Progenitor cell of endocrine pancreas (in vitro differentiated cells): ENCODE measurements around the gene PTOV1. TPM values are rescaled to one million over a fixed set of nuclear protein-coding genes. Genes with fewer than 3 reads are reported as not detected.

Experiments used
- DNase-seq: peaks from one replicate; pipeline ENCODE4 v3.0.0; 2021; ENCODE audit warnings: low spot score; ENCODE audit not compliant: unreplicated experiment
- H3K27ac Mint-ChIP-seq: 2 replicates; pipeline ENCODE4 v1.8.0; 2021; ENCODE audit warnings: mild to moderate bottlenecking, moderate library complexity, mixed read lengths
- H3K27me3 Mint-ChIP-seq: 2 replicates; pipeline ENCODE4 v1.8.0; 2021; ENCODE audit warnings: mixed read lengths
- H3K36me3 Mint-ChIP-seq: 2 replicates; pipeline ENCODE4 v1.8.0; 2022; ENCODE audit warnings: mixed read lengths; ENCODE audit not compliant: insufficient read depth
- H3K4me1 Mint-ChIP-seq: 2 replicates; pipeline ENCODE4 v1.8.0; 2021; ENCODE audit warnings: low read depth, mixed read lengths
- H3K4me3 Mint-ChIP-seq: 2 replicates; pipeline ENCODE4 v1.8.0; 2021; ENCODE audit warnings: low read depth, mild to moderate bottlenecking, moderate library complexity, mixed read lengths
- H3K9me3 Mint-ChIP-seq: 2 replicates; pipeline ENCODE4 v1.8.0; 2021; ENCODE audit warnings: low read depth, mixed read lengths
- total RNA-seq: library from RNA; stranded (reverse); gene quantifications from 2 replicates; pipeline ENCODE4 v1.2.1, GENCODE V29; 2021
- TF ChIP-seq, protein P1 (sequence below): fragments of 200-600 bp; sonication (generic); IDR thresholded peaks from one replicate; pipeline ENCODE4 v1.5.0; 2021; ENCODE audit warnings: antibody characterized with exemption, mild to moderate bottlenecking; ENCODE audit not compliant: unreplicated experiment

The PTOV1 gene
- total RNA-seq, 1 donor from 2014 or later: 564 TPM

- H3K27me3 Mint-ChIP-seq: peaks cover 42% of the 10 kb centered on the region
- H3K4me3 Mint-ChIP-seq: no peak overlapping the region
- no peaks in the 10 kb centered on the region for H3K36me3 Mint-ChIP-seq
- no peak overlapping the region for H3K27ac Mint-ChIP-seq
- no peaks in the 10 kb centered on the region for H3K9me3 Mint-ChIP-seq
- TF ChIP-seq, protein P1, sequence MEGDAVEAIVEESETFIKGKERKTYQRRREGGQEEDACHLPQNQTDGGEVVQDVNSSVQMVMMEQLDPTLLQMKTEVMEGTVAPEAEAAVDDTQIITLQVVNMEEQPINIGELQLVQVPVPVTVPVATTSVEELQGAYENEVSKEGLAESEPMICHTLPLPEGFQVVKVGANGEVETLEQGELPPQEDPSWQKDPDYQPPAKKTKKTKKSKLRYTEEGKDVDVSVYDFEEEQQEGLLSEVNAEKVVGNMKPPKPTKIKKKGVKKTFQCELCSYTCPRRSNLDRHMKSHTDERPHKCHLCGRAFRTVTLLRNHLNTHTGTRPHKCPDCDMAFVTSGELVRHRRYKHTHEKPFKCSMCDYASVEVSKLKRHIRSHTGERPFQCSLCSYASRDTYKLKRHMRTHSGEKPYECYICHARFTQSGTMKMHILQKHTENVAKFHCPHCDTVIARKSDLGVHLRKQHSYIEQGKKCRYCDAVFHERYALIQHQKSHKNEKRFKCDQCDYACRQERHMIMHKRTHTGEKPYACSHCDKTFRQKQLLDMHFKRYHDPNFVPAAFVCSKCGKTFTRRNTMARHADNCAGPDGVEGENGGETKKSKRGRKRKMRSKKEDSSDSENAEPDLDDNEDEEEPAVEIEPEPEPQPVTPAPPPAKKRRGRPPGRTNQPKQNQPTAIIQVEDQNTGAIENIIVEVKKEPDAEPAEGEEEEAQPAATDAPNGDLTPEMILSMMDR: no peak
- DNase-seq: no peak
- no peaks in the 10 kb centered on the region for H3K4me1 Mint-ChIP-seq
Measured at GRCh38 chr19:49895566-49896297, 44.8 kb downstream of the PTOV1 start.

DNA sequence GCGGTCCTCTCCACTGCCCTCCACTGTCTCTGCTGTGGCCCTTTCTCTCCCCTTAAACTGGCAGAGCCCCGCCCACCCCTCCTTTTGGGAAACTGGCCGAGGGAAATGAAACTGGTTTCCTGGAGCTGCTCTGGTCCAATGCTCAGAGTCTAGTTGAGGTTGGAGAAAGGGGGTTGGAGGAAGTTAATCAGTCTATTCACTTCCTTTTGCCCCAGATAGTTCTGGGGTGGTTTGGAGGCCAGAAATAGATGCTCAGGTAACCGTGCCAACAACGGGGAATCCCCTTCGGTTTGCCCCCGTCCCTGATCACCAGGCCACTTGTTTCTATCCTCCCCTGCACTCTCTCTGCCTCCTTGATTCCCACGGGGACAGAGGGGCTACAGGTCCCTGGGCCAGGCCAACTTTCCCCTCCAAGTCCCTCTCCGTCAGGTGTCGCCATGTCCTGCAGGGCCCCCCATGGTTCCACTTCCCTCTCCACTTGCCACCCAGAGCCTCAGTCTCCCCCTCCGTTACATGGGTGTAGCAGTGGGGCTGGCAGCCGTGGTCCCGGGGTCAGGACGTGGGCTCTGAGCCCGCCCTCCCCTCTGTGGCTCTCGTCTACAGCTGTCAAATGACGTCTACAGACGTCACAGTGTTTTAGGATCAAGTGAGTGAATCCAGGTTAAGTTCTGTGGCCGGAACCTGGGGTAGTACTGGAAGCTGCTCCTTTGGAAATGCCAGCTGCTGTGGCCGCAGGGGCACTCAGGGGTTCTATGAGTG lies 46.1 kb downstream of the PTOV1 start, which contains the start of gene IL4I1:
TSS of gene IL4I1 (minus strand) at position 25 of the 759 bp plus-strand sequence. CDS start 727 bp downstream, outside the sequence.
- no peaks in the 10 kb centered on the region for H3K4me1 Mint-ChIP-seq
- no peak within 1 kb of the TSS for H3K4me3 Mint-ChIP-seq
- DNase-seq: no peak
- H3K9me3 Mint-ChIP-seq: no peaks in the 10 kb centered on the region
- no peaks in the 10 kb centered on the region for H3K36me3 Mint-ChIP-seq
- TF ChIP-seq, protein P1: no peak
- no peak within 1 kb of the TSS for H3K27ac Mint-ChIP-seq
- peaks cover 33% of the 10 kb centered on the region for H3K27me3 Mint-ChIP-seq

- DNase-seq: no peak
- peaks cover 9% of the 10 kb centered on the region for H3K36me3 Mint-ChIP-seq
- H3K27me3 Mint-ChIP-seq: no peaks in the 10 kb centered on the region
- TF ChIP-seq, protein P1: no peak
- no peak overlapping the region for H3K27ac Mint-ChIP-seq
- H3K9me3 Mint-ChIP-seq: no peaks in the 10 kb centered on the region
- no peak overlapping the region for H3K4me3 Mint-ChIP-seq
- H3K4me1 Mint-ChIP-seq: no peaks in the 10 kb centered on the region
Measured at GRCh38 chr19:49904136-49904535, 53.2 kb downstream of the PTOV1 start.

GRCh38 chr19:49906879-49907564 lies 56.1 kb downstream of the PTOV1 start:
- no peaks in the 10 kb centered on the region for H3K9me3 Mint-ChIP-seq
- peak overlapping the region; percentile 51 for H3K27ac Mint-ChIP-seq
- TF ChIP-seq, protein P1: no peak
- DNase-seq: no peak
- H3K36me3 Mint-ChIP-seq: peaks cover 9% of the 10 kb centered on the region
- H3K4me1 Mint-ChIP-seq: no peaks in the 10 kb centered on the region
- H3K4me3 Mint-ChIP-seq: no peak overlapping the region
- H3K27me3 Mint-ChIP-seq: no peaks in the 10 kb centered on the region

- TF ChIP-seq, protein P1: no peak
- H3K36me3 Mint-ChIP-seq: peaks cover 9% of the 10 kb centered on the region
- H3K4me1 Mint-ChIP-seq: peaks cover 3% of the 10 kb centered on the region
- no peaks in the 10 kb centered on the region for H3K27me3 Mint-ChIP-seq
- no peak overlapping the region for H3K27ac Mint-ChIP-seq
- no peak for DNase-seq
- no peaks in the 10 kb centered on the region for H3K9me3 Mint-ChIP-seq
- H3K4me3 Mint-ChIP-seq: no peak overlapping the region
Measured at GRCh38 chr19:49907745-49908446, 56.9 kb downstream of the PTOV1 start.
